Activated T-helper 2 cell treated with anti-CD3 and anti-CD28 coated beads, Interferon-gamma antibody, Interleukin-2, Interleukin-4, amounts not matched to agents 10 μg/mL and 5 μg/mL and 100 μg/mL, durations not matched to agents 14 hours and 24 hours and 36 hours (primary cell): ENCODE measurements around the gene MVB12B. TPM values are rescaled to one million over a fixed set of nuclear protein-coding genes. Genes with fewer than 3 reads are reported as not detected.

Experiments used
- DNase-seq: peaks from one replicate; pipeline ENCODE4 v3.0.0; 2021; ENCODE audit warnings: low spot score
- H3K27ac Mint-ChIP-seq: one replicate; pipeline ENCODE4 v1.8.0; 2021; ENCODE audit warnings: mixed read lengths
- H3K27me3 Mint-ChIP-seq: one replicate; pipeline ENCODE4 v1.8.0; 2021; ENCODE audit warnings: low read depth, mixed read lengths
- H3K36me3 Mint-ChIP-seq: one replicate; pipeline ENCODE4 v1.8.0; 2021; ENCODE audit warnings: low read depth, mixed read lengths
- H3K4me1 Mint-ChIP-seq: one replicate; pipeline ENCODE4 v1.8.0; 2021; ENCODE audit warnings: low read depth, mixed read lengths
- H3K4me3 Mint-ChIP-seq: one replicate; pipeline ENCODE4 v1.8.0; 2021; ENCODE audit warnings: low read depth, mild to moderate bottlenecking, moderate library complexity, mixed read lengths
- H3K9me3 Mint-ChIP-seq: one replicate; pipeline ENCODE4 v1.8.0; 2021; ENCODE audit warnings: mixed read lengths
- intact Hi-C: fragments of 100-400 bp; cut with micrococcal nuclease; formaldehyde crosslinking; loops from one replicate; pipeline ENCODE4 v1.15.1; 2023
- total RNA-seq: library from RNA; stranded (reverse); gene quantifications from 2 replicates; pipeline ENCODE4 v1.2.3, GENCODE V29; 2022

Gene MVB12B
- total RNA-seq, 1 donor from 2014 or later: 0.50 TPM

DNA sequence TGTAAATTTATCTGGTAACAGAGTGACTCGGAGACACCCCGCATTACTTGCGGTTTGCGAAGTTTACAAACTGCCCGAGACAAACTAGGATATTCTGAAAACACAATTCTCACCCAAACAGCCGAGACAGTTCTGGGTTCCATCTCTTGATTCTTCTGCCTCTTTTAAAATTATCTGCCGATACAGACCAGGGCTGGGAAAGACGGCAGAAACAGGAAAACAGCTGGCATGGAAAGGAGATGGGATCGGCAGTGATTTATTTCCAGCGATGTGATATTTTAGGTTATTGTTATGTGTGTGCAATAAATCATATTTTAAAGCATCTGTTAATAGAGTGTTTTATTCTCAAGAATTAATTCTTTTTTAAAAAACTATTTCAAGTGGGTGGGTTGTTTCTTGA is 193.8 kb downstream of the MVB12B start:
- Mint-ChIP-seq H3K27ac (no peak overlapping the region), H3K4me3 (no peak overlapping the region), H3K4me1 (peaks cover 39% of the 10 kb centered on the region), H3K36me3 (no peaks in the 10 kb centered on the region), H3K27me3 (peaks cover 71% of the 10 kb centered on the region), H3K9me3 (no peaks in the 10 kb centered on the region)
- DNase-seq: no peak
- intact Hi-C loops: no loop called here

GRCh38 chr9:126521089-126521488 is 194.5 kb downstream of the MVB12B start:
- intact Hi-C loops: no loop called here

DNA sequence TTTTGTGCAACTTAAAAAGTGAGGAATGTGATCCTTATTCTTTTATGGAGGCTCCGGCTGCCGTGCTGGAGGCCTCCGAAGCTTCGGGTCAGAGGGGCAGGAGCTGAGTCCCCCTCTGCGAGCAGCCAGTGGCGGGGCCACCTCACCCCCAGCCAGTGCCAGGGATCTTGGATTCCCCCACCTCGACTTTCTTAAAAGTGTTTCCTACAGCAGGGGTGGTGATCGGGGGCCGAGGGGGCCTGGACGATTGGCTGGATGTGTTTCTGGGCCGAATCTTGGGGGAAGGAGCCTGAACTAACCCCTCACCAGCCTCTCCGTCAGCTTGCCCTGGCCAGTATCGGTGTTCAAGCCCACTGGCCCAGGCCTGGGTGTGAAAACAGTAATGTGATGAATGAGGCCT is 194.9 kb downstream of the MVB12B start:
- intact Hi-C loops: no loop called here
- H3K4me1 Mint-ChIP-seq: peaks cover 36% of the 10 kb centered on the region
- no peak overlapping the region for H3K4me3 Mint-ChIP-seq
- no peak for DNase-seq
- no peak overlapping the region for H3K27ac Mint-ChIP-seq
- H3K36me3 Mint-ChIP-seq: no peaks in the 10 kb centered on the region
- peaks cover 64% of the 10 kb centered on the region for H3K27me3 Mint-ChIP-seq
- no peaks in the 10 kb centered on the region for H3K9me3 Mint-ChIP-seq

More at GRCh38 chr9:126521089-126521488, 194.5 kb downstream of the MVB12B start:
- Mint-ChIP-seq H3K4me1 (peaks cover 39% of the 10 kb centered on the region), H3K36me3 (no peaks in the 10 kb centered on the region), H3K27me3 (peaks cover 66% of the 10 kb centered on the region), H3K9me3 (no peaks in the 10 kb centered on the region), H3K27ac (no peak overlapping the region), H3K4me3 (no peak overlapping the region)
- no peak for DNase-seq

- H3K36me3 Mint-ChIP-seq: no peaks in the 10 kb centered on the region
- peaks cover 31% of the 10 kb centered on the region for H3K4me1 Mint-ChIP-seq
- no peak overlapping the region for H3K27ac Mint-ChIP-seq
- DNase-seq: no peak
- H3K27me3 Mint-ChIP-seq: peaks cover 63% of the 10 kb centered on the region
- no peak overlapping the region for H3K4me3 Mint-ChIP-seq
- intact Hi-C loops: no loop called here
- no peaks in the 10 kb centered on the region for H3K9me3 Mint-ChIP-seq
These were observed 195.5 kb downstream of the MVB12B start for GRCh38 chr9:126521976-126522590.

GRCh38 chr9:126522612-126523356 is 196.2 kb downstream of the MVB12B start:
- H3K36me3 Mint-ChIP-seq: no peaks in the 10 kb centered on the region
- H3K27me3 Mint-ChIP-seq: peaks cover 61% of the 10 kb centered on the region
- peaks cover 24% of the 10 kb centered on the region for H3K4me1 Mint-ChIP-seq
- no peak overlapping the region for H3K4me3 Mint-ChIP-seq
- H3K9me3 Mint-ChIP-seq: no peaks in the 10 kb centered on the region
- no peak for DNase-seq
- intact Hi-C loops: no loop called here
- no peak overlapping the region for H3K27ac Mint-ChIP-seq

DNA sequence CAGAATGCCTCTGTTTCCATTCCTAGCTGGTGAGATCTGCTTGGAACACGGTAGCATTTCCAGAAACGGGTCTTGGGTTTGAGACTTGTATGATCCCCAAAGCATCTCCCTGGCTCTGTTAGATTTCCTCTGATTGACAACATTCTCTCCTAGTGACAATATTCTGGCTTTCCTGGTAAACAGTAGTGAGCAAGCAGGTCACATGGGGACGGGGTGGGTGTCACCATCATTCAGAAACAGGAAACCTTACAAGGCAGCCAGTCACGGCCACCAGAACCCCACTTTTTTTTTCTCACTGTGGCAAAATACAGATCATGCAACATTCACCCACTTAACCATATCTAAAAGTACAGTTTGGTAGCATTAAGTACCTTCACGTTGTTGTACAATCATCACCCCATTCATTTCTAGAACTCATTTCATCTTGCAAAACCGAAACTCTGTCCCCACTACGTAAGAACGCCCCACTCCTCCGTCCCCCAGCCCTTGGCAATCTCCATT is 197.0 kb downstream of the MVB12B start:
- no peaks in the 10 kb centered on the region for H3K36me3 Mint-ChIP-seq
- H3K27ac Mint-ChIP-seq: no peak overlapping the region
- no peak for DNase-seq
- H3K4me1 Mint-ChIP-seq: peaks cover 18% of the 10 kb centered on the region
- H3K27me3 Mint-ChIP-seq: peaks cover 62% of the 10 kb centered on the region
- no peak overlapping the region for H3K4me3 Mint-ChIP-seq
- no peaks in the 10 kb centered on the region for H3K9me3 Mint-ChIP-seq
- intact Hi-C loops: no loop called here

GRCh38 chr9:126524353-126525077 is 197.9 kb downstream of the MVB12B start:
- Mint-ChIP-seq H3K27me3 (peaks cover 62% of the 10 kb centered on the region), H3K36me3 (no peaks in the 10 kb centered on the region), H3K9me3 (no peaks in the 10 kb centered on the region), H3K4me1 (peaks cover 15% of the 10 kb centered on the region), H3K4me3 (no peak overlapping the region), H3K27ac (no peak overlapping the region)
- DNase-seq: no peak
- intact Hi-C loops: no loop called here

GRCh38 chr9:126526218-126527108 is 199.8 kb downstream of the MVB12B start:
- Mint-ChIP-seq H3K36me3 (no peaks in the 10 kb centered on the region), H3K4me1 (peaks cover 13% of the 10 kb centered on the region), H3K9me3 (no peaks in the 10 kb centered on the region), H3K27ac (no peak overlapping the region), H3K27me3 (peaks cover 64% of the 10 kb centered on the region), H3K4me3 (no peak overlapping the region)
- DNase-seq: no peak
- intact Hi-C loops: no loop called here

GRCh38 chr9:126527109-126527825 is 200.6 kb downstream of the MVB12B start:
- Mint-ChIP-seq H3K36me3 (no peaks in the 10 kb centered on the region), H3K4me3 (no peak overlapping the region), H3K27me3 (peaks cover 68% of the 10 kb centered on the region), H3K9me3 (no peaks in the 10 kb centered on the region), H3K27ac (no peak overlapping the region), H3K4me1 (peaks cover 13% of the 10 kb centered on the region)
- DNase-seq: no peak
- intact Hi-C loops: no loop called here

DNA sequence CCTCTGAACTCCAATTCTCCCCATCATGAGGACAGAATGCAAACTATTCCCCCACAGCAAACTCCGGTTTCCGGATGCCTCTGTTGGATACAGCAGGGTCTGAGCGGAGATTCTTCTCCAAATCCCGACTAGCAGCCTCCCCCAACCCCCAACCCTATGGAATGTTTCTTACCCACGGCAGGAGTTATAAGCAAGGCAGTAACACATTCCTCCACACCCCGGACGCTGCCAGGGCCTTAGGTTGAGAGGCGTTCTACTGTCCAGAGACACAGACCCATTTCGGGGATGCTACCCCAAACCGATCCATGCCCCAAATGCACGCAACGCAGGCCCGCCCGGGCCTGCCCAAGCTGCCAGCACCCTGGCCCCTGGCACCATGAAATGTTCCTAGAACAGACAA is 201.5 kb downstream of the MVB12B start:
- no peak for DNase-seq
- Mint-ChIP-seq H3K9me3 (no peaks in the 10 kb centered on the region), H3K4me3 (no peak overlapping the region), H3K27me3 (peaks cover 70% of the 10 kb centered on the region), H3K36me3 (no peaks in the 10 kb centered on the region), H3K27ac (no peak overlapping the region), H3K4me1 (peaks cover 10% of the 10 kb centered on the region)
- intact Hi-C loops: no loop called here

- peaks cover 3% of the 10 kb centered on the region for H3K4me1 Mint-ChIP-seq
- no peak overlapping the region for H3K4me3 Mint-ChIP-seq
- DNase-seq: no peak
- H3K27me3 Mint-ChIP-seq: peaks cover 67% of the 10 kb centered on the region
- H3K9me3 Mint-ChIP-seq: no peaks in the 10 kb centered on the region
- H3K27ac Mint-ChIP-seq: no peak overlapping the region
- intact Hi-C loops: no loop called here
- no peaks in the 10 kb centered on the region for H3K36me3 Mint-ChIP-seq
These were observed 202.3 kb downstream of the MVB12B start for GRCh38 chr9:126528915-126529314.
